ENCODE results near the gene DAPK1.

GRCh38 chr9:87647114-87647513 is 149.4 kb downstream of the DAPK1 start:
- TF ChIP-seq, protein P1, sequence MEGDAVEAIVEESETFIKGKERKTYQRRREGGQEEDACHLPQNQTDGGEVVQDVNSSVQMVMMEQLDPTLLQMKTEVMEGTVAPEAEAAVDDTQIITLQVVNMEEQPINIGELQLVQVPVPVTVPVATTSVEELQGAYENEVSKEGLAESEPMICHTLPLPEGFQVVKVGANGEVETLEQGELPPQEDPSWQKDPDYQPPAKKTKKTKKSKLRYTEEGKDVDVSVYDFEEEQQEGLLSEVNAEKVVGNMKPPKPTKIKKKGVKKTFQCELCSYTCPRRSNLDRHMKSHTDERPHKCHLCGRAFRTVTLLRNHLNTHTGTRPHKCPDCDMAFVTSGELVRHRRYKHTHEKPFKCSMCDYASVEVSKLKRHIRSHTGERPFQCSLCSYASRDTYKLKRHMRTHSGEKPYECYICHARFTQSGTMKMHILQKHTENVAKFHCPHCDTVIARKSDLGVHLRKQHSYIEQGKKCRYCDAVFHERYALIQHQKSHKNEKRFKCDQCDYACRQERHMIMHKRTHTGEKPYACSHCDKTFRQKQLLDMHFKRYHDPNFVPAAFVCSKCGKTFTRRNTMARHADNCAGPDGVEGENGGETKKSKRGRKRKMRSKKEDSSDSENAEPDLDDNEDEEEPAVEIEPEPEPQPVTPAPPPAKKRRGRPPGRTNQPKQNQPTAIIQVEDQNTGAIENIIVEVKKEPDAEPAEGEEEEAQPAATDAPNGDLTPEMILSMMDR (IDR thresholded peaks at IDR 0.05; ENCODE audit: low read length), result no peak
- no peak for TF ChIP-seq EZH2phosphoT487 (IDR thresholded peaks at IDR 0.05; ENCODE audit: low read length)
